ENCODE data around the gene RPTOR.

- no peak for TF ChIP-seq GATA2 (IDR thresholded peaks at IDR 0.05; ENCODE audit: low read depth, low read length)
- TF ChIP-seq GATA3 (IDR thresholded peaks at IDR 0.05; ENCODE audit: low read depth, low read length) = no peak
Observed at GRCh38 chr17:80907281-80907680, 362.6 kb downstream of the RPTOR start.
